Testis (tissue), 2 donors: ENCODE data around the gene EEFSEC.

ENCODE experiments used
- CTCF ChIP-seq, 3 experiments: fragments of 450-650 bp in 2 of 3; fragments of 200-600 bp in 1 of 3; sonication (generic) in 1 of 3; IDR thresholded peaks; one replicate each; pipeline ENCODE4 v1.5.1; 2016 to 2019; ENCODE audit warnings: antibody characterized with exemption in 3 of 3, mild to moderate bottlenecking in 2 of 3, moderate library complexity in 1 of 3
- POLR2A ChIP-seq: fragments of 450-650 bp; IDR thresholded peaks from one replicate; pipeline ENCODE4 v1.6.1; 2017; ENCODE audit warnings: antibody characterized with exemption, mild to moderate bottlenecking, moderate library complexity

DNA sequence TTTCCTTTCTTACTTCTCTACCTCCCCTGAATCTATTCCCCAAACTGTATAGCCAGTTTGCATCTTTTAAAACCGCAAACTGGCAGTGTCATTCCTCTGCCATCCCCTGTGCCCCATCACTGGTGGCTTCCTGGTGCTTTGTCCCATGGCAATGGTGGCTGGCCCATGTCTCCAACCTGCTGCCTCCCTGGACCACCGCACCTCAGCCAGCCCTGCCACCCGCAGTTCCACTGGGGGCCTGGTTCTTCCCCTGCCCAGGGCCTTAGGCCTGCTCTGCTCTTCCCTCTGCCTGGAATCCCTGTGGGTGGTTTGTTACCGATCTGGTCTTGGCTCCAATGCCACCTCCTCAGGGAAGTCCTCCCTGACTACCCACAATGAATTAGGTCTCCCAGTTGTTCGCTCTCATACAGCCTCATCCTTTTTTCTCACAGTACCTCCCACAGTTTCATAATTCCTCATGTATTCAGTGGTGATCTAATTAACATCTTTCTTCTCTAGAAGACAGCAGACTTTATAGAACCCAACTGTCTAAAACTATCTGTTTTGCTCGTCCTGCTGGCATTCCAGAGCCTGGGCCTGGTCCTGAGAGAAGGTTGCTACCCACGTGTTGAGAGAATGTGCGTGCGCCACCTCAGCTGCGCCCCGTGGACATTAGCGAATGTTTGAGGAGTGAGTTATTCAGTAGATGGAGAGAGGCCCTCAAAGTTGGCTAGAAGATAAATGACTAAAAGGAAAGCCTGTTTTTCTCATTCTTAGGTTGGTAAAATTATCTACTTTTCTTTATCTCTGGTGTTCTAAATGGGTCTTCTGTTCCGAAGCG lies 183.3 kb downstream of the EEFSEC start:
- TF ChIP-seq CTCF (IDR thresholded peaks at IDR 0.05) (no peak), POLR2A (no peak)
